ENCODE measurements around the gene SLC66A1. TPM values are rescaled to one million over a fixed set of nuclear protein-coding genes. Genes with fewer than 3 reads are reported as not detected.
"Not testable (repeated sequence)": the region's sequence is repeated elsewhere in the genome, so short reads cannot be mapped to it uniquely, and the experiment has no call there.

SLC66A1 gene
- total RNA-seq, 1 donor from 2014 or later: 22.6 TPM

DNA sequence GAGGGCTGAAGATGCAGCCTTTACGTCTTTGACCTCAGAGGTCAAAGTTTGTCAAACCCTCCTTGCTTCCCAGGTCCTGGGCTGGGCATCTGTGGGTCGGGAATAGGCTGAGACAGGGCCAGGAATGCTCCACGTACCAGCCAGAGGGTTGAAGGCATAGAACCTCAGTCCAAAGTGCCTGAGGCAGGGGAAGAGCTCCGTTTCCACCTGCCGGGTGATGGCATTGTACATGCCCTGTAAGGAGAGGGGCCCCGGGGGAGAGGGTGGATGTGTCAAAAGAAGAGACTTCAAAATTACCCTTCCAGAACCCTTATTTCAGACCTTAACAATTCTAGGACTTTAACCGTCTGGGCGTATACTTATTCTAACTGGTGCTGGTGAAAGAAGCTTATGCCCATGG, 27.2 kb upstream of the SLC66A1 start:
- H3K27ac Mint-ChIP-seq (ENCODE audit: unreplicated experiment): no peak overlapping the region
- H3K27me3 Mint-ChIP-seq (ENCODE audit: unreplicated experiment): peaks cover 16% of the 10 kb centered on the region
- TF ChIP-seq, protein P1, sequence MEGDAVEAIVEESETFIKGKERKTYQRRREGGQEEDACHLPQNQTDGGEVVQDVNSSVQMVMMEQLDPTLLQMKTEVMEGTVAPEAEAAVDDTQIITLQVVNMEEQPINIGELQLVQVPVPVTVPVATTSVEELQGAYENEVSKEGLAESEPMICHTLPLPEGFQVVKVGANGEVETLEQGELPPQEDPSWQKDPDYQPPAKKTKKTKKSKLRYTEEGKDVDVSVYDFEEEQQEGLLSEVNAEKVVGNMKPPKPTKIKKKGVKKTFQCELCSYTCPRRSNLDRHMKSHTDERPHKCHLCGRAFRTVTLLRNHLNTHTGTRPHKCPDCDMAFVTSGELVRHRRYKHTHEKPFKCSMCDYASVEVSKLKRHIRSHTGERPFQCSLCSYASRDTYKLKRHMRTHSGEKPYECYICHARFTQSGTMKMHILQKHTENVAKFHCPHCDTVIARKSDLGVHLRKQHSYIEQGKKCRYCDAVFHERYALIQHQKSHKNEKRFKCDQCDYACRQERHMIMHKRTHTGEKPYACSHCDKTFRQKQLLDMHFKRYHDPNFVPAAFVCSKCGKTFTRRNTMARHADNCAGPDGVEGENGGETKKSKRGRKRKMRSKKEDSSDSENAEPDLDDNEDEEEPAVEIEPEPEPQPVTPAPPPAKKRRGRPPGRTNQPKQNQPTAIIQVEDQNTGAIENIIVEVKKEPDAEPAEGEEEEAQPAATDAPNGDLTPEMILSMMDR (IDR thresholded peaks at IDR 0.05; ENCODE audit: unreplicated experiment): no peak
- H3K4me3 Mint-ChIP-seq (ENCODE audit: unreplicated experiment): no peak overlapping the region
- H3K9me3 Mint-ChIP-seq (ENCODE audit: unreplicated experiment): no peaks in the 10 kb centered on the region
- H3K4me1 Mint-ChIP-seq (ENCODE audit: unreplicated experiment): no peaks in the 10 kb centered on the region
- no peak for DNase-seq (ENCODE audit: low spot score)
- no peaks in the 10 kb centered on the region for H3K36me3 Mint-ChIP-seq (ENCODE audit: low read depth, unreplicated experiment)

DNA sequence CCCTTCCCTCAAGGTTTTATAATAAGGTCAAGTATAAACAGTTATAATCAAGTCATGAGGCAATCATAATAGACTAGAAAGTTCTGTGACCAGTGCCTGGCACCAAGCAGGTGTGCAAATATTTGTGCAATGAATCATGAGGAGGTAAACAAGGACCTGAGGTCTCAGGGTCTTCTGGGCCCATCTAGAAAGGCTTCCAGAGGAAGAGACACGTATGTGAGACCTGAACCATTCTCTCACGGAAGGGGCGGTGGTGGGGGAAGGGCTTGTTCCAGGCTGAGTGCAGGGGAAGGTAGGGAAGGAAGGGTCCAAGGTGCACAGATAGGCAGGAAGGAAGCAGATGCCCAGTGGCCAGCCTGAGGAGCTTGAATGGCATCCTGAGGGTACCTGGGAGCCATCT, 26.8 kb upstream of the SLC66A1 start:
- not testable (repeated sequence) for H3K4me3 Mint-ChIP-seq (ENCODE audit: unreplicated experiment); H3K4me1 Mint-ChIP-seq (ENCODE audit: unreplicated experiment); H3K9me3 Mint-ChIP-seq (ENCODE audit: unreplicated experiment); DNase-seq (ENCODE audit: low spot score); H3K27ac Mint-ChIP-seq (ENCODE audit: unreplicated experiment); H3K36me3 Mint-ChIP-seq (ENCODE audit: low read depth, unreplicated experiment)
- peaks cover 16% of the 10 kb centered on the region for H3K27me3 Mint-ChIP-seq (ENCODE audit: unreplicated experiment)

- DNase-seq (ENCODE audit: low spot score); H3K27ac Mint-ChIP-seq (ENCODE audit: unreplicated experiment); H3K36me3 Mint-ChIP-seq (ENCODE audit: low read depth, unreplicated experiment); H3K4me1 Mint-ChIP-seq (ENCODE audit: unreplicated experiment); H3K9me3 Mint-ChIP-seq (ENCODE audit: unreplicated experiment); H3K4me3 Mint-ChIP-seq (ENCODE audit: unreplicated experiment): not testable (repeated sequence)
- H3K27me3 Mint-ChIP-seq (ENCODE audit: unreplicated experiment): peaks cover 15% of the 10 kb centered on the region
These were observed 26.3 kb upstream of the SLC66A1 start for GRCh38 chr1:19285807-19286206.

DNA sequence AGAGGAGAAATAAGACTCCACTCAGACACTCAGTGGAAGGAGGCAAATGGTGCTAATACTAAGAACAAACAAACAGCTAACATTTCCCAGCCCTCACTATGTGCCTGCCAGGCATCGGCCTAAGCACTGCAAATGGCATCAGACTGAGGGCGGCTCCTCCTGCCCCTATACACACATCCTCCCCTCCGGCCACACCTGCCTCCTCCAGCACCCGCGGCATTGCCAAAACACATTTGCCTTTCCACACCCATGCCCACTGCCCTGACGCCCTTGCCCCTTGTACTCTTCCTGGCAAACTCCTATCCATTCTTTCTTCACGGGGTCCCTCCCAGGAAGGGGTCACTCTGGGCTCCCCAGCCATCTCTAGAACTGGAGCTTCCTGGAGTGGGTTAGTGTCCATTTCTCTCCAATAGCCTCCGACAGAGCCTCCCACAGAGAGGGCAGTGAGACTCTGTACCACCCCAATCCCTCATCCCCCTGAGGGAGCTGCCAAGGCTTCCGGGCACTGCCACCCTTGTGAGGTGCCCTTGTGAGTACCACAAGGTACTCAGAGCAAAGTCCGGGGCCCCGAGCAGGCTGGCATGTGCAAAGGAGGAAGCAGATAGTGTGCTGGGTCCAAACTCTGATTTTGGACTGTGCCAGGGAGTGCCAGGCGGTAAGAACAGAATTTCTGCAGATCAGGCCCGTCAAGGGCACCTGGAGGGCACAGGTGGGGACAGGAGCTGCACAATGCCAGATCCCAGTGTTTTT, 24.5 kb upstream of the SLC66A1 start:
- Mint-ChIP-seq H3K36me3 (ENCODE audit: low read depth, unreplicated experiment) (no peaks in the 10 kb centered on the region), H3K9me3 (ENCODE audit: unreplicated experiment) (no peaks in the 10 kb centered on the region), H3K27me3 (ENCODE audit: unreplicated experiment) (peaks cover 14% of the 10 kb centered on the region), H3K27ac (ENCODE audit: unreplicated experiment) (no peak overlapping the region), H3K4me1 (ENCODE audit: unreplicated experiment) (no peaks in the 10 kb centered on the region), H3K4me3 (ENCODE audit: unreplicated experiment) (no peak overlapping the region)
- TF ChIP-seq, protein P1 (IDR thresholded peaks at IDR 0.05; ENCODE audit: unreplicated experiment): no peak
- DNase-seq (ENCODE audit: low spot score): no peak

GRCh38 chr1:19288324-19289241, 23.5 kb upstream of the SLC66A1 start, which contains the start of gene AKR7A3:
TSS of gene AKR7A3 (minus strand) at chr1:19288770. CDS start at chr1:19288709, 61 bp downstream.
- not testable (repeated sequence) for H3K27ac Mint-ChIP-seq (ENCODE audit: unreplicated experiment); DNase-seq (ENCODE audit: low spot score); H3K36me3 Mint-ChIP-seq (ENCODE audit: low read depth, unreplicated experiment); H3K4me1 Mint-ChIP-seq (ENCODE audit: unreplicated experiment); H3K4me3 Mint-ChIP-seq (ENCODE audit: unreplicated experiment); H3K9me3 Mint-ChIP-seq (ENCODE audit: unreplicated experiment)
- peaks cover 14% of the 10 kb centered on the region for H3K27me3 Mint-ChIP-seq (ENCODE audit: unreplicated experiment)

GRCh38 chr1:19289244-19289643, 22.9 kb upstream of the SLC66A1 start:
- peaks cover 2% of the 10 kb centered on the region for H3K9me3 Mint-ChIP-seq (ENCODE audit: unreplicated experiment)
- H3K27ac Mint-ChIP-seq (ENCODE audit: unreplicated experiment): no peak overlapping the region
- H3K36me3 Mint-ChIP-seq (ENCODE audit: low read depth, unreplicated experiment): peaks cover 2% of the 10 kb centered on the region
- H3K4me3 Mint-ChIP-seq (ENCODE audit: unreplicated experiment): no peak overlapping the region
- no peaks in the 10 kb centered on the region for H3K4me1 Mint-ChIP-seq (ENCODE audit: unreplicated experiment)
- no peak for DNase-seq (ENCODE audit: low spot score)
- peaks cover 14% of the 10 kb centered on the region for H3K27me3 Mint-ChIP-seq (ENCODE audit: unreplicated experiment)
- TF ChIP-seq, protein P1 (IDR thresholded peaks at IDR 0.05; ENCODE audit: unreplicated experiment): no peak
